Measurements from ENCODE around the gene RDX. TPM values are rescaled to one million over a fixed set of nuclear protein-coding genes. Genes with fewer than 3 reads are reported as not detected.

RDX gene
- total and polyA plus RNA-seq, 2 donors (not counting 1 experiment from before 2014, with no cell fraction given), result 4.4 to 34.8 TPM

GRCh38 chr11:110290591-110291334, 5.7 kb downstream of the RDX start:
- no peak overlapping the region for H3K27ac ChIP-seq (ENCODE audit: low read length in 2 of 2)
- ATAC-seq (ENCODE audit: low read depth), result no peak
- peaks cover 0 to 18% of the 10 kb centered on the region in 2 donors for H3K4me1 ChIP-seq (ENCODE audit: control insufficient read depth in 2 of 2, insufficient read depth in 2 of 2, low read length in 2 of 2)
- WGBS (ENCODE audit: insufficient coverage), result 96% methylated on average over 2 of the region's 7 CpGs
- no peak overlapping the region for H3K9ac ChIP-seq (ENCODE audit: low read length)
- H3K36me3 ChIP-seq (replicated peaks in 1 of 2; ENCODE audit: control extremely low read depth in 1 of 2, control insufficient read depth in 1 of 2, extremely low read depth in 1 of 2, insufficient read depth in 2 of 2, low read length in 1 of 2), result no peaks in the 10 kb centered on the region
- H3K4me1 Mint-ChIP-seq, result peaks cover 29% of the 10 kb centered on the region
- H3K79me2 ChIP-seq (ENCODE audit: control insufficient read depth, insufficient read depth, low read length), result peaks cover 62% of the 10 kb centered on the region
- no peak overlapping the region for H3K4me3 ChIP-seq (ENCODE audit: control extremely low read depth in 1 of 5, extremely low read depth in 1 of 5, insufficient read depth in 1 of 5, low read depth in 2 of 5, low read length in 4 of 5)
- intact Hi-C loops (cut with micrococcal nuclease), result loop anchor here (10.0 kb wide), 1 partner anchor 1734 kb away; the partner anchor contains the start of gene DLAT
- no peak overlapping the region for H3K27ac Mint-ChIP-seq
- H3K9me3 ChIP-seq (ENCODE audit: control extremely low read depth in 1 of 3, control insufficient read depth in 2 of 3, insufficient read depth in 1 of 3, low read length in 2 of 3), result no peaks in the 10 kb centered on the region
- H3K27me3 ChIP-seq (replicated peaks in 1 of 4; ENCODE audit: control extremely low read depth in 1 of 4, control insufficient read depth in 3 of 4, insufficient read depth in 4 of 4, low read length in 3 of 4), result no peaks in the 10 kb centered on the region
- no peak overlapping the region for H2AFZ ChIP-seq (ENCODE audit: insufficient read depth, low read depth, low read length, poor library complexity, severe bottlenecking)
- ChIA-PET POLR2A (no interaction called here), CTCF (interaction anchor here (0.7 to 1.3 kb wide), 2 partner anchors 46 to 90 kb away, joined by 3 to 5 read pairs; no protein-coding TSS in a partner anchor)
- TF ChIP-seq CTCF (IDR thresholded peaks at IDR 0.05) (no peak), EZH2 (IDR thresholded peaks at IDR 0.05; ENCODE audit: borderline replicate concordance, insufficient read depth, low read depth, low read length, poor library complexity, severe bottlenecking) (no peak)
- peaks cover 36% of the 10 kb centered on the region for H4K20me1 ChIP-seq (ENCODE audit: control insufficient read depth, insufficient read depth, low read length, poor library complexity, severe bottlenecking)
- no peak overlapping the region for H3K4me2 ChIP-seq (replicated peaks; ENCODE audit: low read depth, low read length, poor library complexity, severe bottlenecking)
- no peaks in the 10 kb centered on the region for H3K27me3 Mint-ChIP-seq
- no peak overlapping the region for H3K4me3 Mint-ChIP-seq
- DNase-seq, result no peak
- no peaks in the 10 kb centered on the region for H3K9me3 Mint-ChIP-seq (ENCODE audit: insufficient read depth)

- Mint-ChIP-seq H3K27me3 (no peaks in the 10 kb centered on the region), H3K27ac (no peak overlapping the region), H3K9me3 (ENCODE audit: insufficient read depth) (no peaks in the 10 kb centered on the region), H3K4me1 (peaks cover 23% of the 10 kb centered on the region), H3K4me3 (no peak overlapping the region)
- no peaks in the 10 kb centered on the region for H3K9me3 ChIP-seq (ENCODE audit: control extremely low read depth in 1 of 3, control insufficient read depth in 2 of 3, insufficient read depth in 1 of 3, low read length in 2 of 3)
- intact Hi-C loops (cut with micrococcal nuclease), result no loop called here
- no peak for TF ChIP-seq CTCF (IDR thresholded peaks at IDR 0.05)
- TF ChIP-seq EZH2 (IDR thresholded peaks at IDR 0.05; ENCODE audit: borderline replicate concordance, insufficient read depth, low read depth, low read length, poor library complexity, severe bottlenecking), result no peak
- H3K4me1 ChIP-seq (ENCODE audit: control insufficient read depth in 2 of 2, insufficient read depth in 2 of 2, low read length in 2 of 2), result peaks cover 0 to 7% of the 10 kb centered on the region in 2 donors
- no peak overlapping the region for H3K27ac ChIP-seq (ENCODE audit: low read length in 2 of 2)
- H3K27me3 ChIP-seq (replicated peaks in 1 of 4; ENCODE audit: control extremely low read depth in 1 of 4, control insufficient read depth in 3 of 4, insufficient read depth in 4 of 4, low read length in 3 of 4), result no peaks in the 10 kb centered on the region
- 93% methylated on average over 3 of the region's 10 CpGs for WGBS (ENCODE audit: insufficient coverage)
- H3K9ac ChIP-seq (ENCODE audit: low read length), result no peak overlapping the region
- H4K20me1 ChIP-seq (ENCODE audit: control insufficient read depth, insufficient read depth, low read length, poor library complexity, severe bottlenecking), result peaks cover 30% of the 10 kb centered on the region
- no peak overlapping the region for H3K4me3 ChIP-seq (ENCODE audit: control extremely low read depth in 1 of 5, extremely low read depth in 1 of 5, insufficient read depth in 1 of 5, low read depth in 2 of 5, low read length in 4 of 5)
- H3K79me2 ChIP-seq (ENCODE audit: control insufficient read depth, insufficient read depth, low read length), result peaks cover 72% of the 10 kb centered on the region
- ChIA-PET CTCF (no interaction called here), POLR2A (no interaction called here)
- no peak overlapping the region for H3K4me2 ChIP-seq (replicated peaks; ENCODE audit: low read depth, low read length, poor library complexity, severe bottlenecking)
- H2AFZ ChIP-seq (ENCODE audit: insufficient read depth, low read depth, low read length, poor library complexity, severe bottlenecking), result no peak overlapping the region
- DNase-seq (no peak), ATAC-seq (ENCODE audit: low read depth) (no peak)
- no peaks in the 10 kb centered on the region for H3K36me3 ChIP-seq (replicated peaks in 1 of 2; ENCODE audit: control extremely low read depth in 1 of 2, control insufficient read depth in 1 of 2, extremely low read depth in 1 of 2, insufficient read depth in 2 of 2, low read length in 1 of 2)
Measured at GRCh38 chr11:110289472-110289871, 6.9 kb downstream of the RDX start.
